ENCODE measurements around the gene NDUFV2. TPM values are rescaled to one million over a fixed set of nuclear protein-coding genes. Genes with fewer than 3 reads are reported as not detected.

NDUFV2 gene
- total RNA-seq, 1 donor, result 135 TPM

GRCh38 chr18:9173770-9174233, 71.3 kb downstream of the NDUFV2 start:
- no peak for DNase-seq (ENCODE audit: low read depth)
- H3K4me3 ChIP-seq (ENCODE audit: low read depth, low read length), result no peak overlapping the region
- TF ChIP-seq CTCF (IDR thresholded peaks at IDR 0.05; ENCODE audit: insufficient read depth, low read length), result no peak

GRCh38 chr18:9174302-9174701, 71.8 kb downstream of the NDUFV2 start:
- no peak overlapping the region for H3K4me3 ChIP-seq (ENCODE audit: low read depth, low read length)
- TF ChIP-seq CTCF (IDR thresholded peaks at IDR 0.05; ENCODE audit: insufficient read depth, low read length), result no peak
- no peak for DNase-seq (ENCODE audit: low read depth)

DNA sequence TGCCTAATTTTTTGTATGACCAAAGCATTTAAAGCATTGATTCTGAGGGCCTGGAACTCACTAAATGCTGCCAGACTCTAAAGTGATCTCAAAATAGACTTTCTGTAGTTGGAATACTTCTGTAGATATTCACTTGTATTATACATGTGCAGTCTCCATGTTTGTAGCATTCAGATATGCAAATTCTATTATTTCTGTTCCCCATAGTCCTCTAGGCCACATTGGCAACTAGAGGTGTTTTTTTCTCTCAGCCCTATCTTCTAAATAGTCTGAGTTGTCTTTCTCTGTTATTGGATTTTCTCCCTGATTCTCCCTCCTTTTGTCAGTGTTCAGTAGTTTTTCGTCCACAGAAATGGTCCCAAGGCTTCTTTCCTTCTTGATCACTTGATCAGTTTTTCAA, 72.6 kb downstream of the NDUFV2 start:
- no peak for DNase-seq (ENCODE audit: low read depth)
- H3K4me3 ChIP-seq (ENCODE audit: low read depth, low read length), result no peak overlapping the region
- TF ChIP-seq CTCF (IDR thresholded peaks at IDR 0.05; ENCODE audit: insufficient read depth, low read length), result no peak

- TF ChIP-seq CTCF (IDR thresholded peaks at IDR 0.05; ENCODE audit: insufficient read depth, low read length), result no peak
- H3K4me3 ChIP-seq (ENCODE audit: low read depth, low read length), result no peak overlapping the region
These were observed 74.5 kb downstream of the NDUFV2 start for GRCh38 chr18:9177031-9177430.

GRCh38 chr18:9177466-9177865, 75.0 kb downstream of the NDUFV2 start:
- DNase-seq (ENCODE audit: low read depth), result no peak
- no peak overlapping the region for H3K4me3 ChIP-seq (ENCODE audit: low read depth, low read length)
- TF ChIP-seq CTCF (IDR thresholded peaks at IDR 0.05; ENCODE audit: insufficient read depth, low read length), result no peak

More at GRCh38 chr18:9177031-9177430, 74.5 kb downstream of the NDUFV2 start:
- no peak for DNase-seq (ENCODE audit: low read depth)

- no peak for DNase-seq (ENCODE audit: low read depth)
- TF ChIP-seq CTCF (IDR thresholded peaks at IDR 0.05; ENCODE audit: insufficient read depth, low read length), result no peak
- no peak overlapping the region for H3K4me3 ChIP-seq (ENCODE audit: low read depth, low read length)
These were observed 76.1 kb downstream of the NDUFV2 start for GRCh38 chr18:9178557-9178956.

- no peak for TF ChIP-seq CTCF (IDR thresholded peaks at IDR 0.05; ENCODE audit: insufficient read depth, low read length)
- DNase-seq (ENCODE audit: low read depth), result no peak
- H3K4me3 ChIP-seq (ENCODE audit: low read depth, low read length), result no peak overlapping the region
These were observed 78.8 kb downstream of the NDUFV2 start for GRCh38 chr18:9181275-9181674.
